Measurements from ENCODE around the gene FBXO45.
"Not testable (repeated sequence)": the region's sequence is repeated elsewhere in the genome, so short reads cannot be mapped to it uniquely, and the experiment has no call there.

DNA sequence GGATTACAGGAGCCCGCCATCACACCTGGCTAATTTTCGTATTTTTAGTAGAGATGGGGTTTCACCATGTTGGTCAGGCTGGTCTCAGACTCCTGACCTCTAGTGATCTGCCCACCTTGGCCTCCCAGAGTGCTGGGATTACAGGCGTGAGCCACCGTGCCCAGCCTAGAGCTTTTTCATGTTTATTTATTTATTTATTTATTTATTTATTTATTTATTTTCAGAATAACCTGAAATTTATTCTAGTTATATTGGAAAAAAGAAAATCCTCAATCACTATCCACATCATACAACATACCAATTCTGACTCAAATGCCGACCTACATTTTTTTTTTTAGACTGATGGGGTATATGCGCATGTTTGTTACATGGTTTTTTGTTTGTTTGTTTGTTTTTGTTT is 46.8 kb downstream of the FBXO45 start:
- TF ChIP-seq, protein P1, sequence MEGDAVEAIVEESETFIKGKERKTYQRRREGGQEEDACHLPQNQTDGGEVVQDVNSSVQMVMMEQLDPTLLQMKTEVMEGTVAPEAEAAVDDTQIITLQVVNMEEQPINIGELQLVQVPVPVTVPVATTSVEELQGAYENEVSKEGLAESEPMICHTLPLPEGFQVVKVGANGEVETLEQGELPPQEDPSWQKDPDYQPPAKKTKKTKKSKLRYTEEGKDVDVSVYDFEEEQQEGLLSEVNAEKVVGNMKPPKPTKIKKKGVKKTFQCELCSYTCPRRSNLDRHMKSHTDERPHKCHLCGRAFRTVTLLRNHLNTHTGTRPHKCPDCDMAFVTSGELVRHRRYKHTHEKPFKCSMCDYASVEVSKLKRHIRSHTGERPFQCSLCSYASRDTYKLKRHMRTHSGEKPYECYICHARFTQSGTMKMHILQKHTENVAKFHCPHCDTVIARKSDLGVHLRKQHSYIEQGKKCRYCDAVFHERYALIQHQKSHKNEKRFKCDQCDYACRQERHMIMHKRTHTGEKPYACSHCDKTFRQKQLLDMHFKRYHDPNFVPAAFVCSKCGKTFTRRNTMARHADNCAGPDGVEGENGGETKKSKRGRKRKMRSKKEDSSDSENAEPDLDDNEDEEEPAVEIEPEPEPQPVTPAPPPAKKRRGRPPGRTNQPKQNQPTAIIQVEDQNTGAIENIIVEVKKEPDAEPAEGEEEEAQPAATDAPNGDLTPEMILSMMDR (conservative IDR thresholded peaks at IDR 0.05; ENCODE audit: low read length) = not testable (repeated sequence)
- TF ChIP-seq EZH2phosphoT487 (IDR thresholded peaks at IDR 0.05; ENCODE audit: borderline replicate concordance) = not testable (repeated sequence)
